ENCODE data around the gene TMA7B.
"Not testable (repeated sequence)": the region's sequence is repeated elsewhere in the genome, so short reads cannot be mapped to it uniquely, and the experiment has no call there.

TMA7B gene

GRCh38 chr22:39933741-39934140, 26.5 kb upstream of the TMA7B start:
- no peak for DNase-seq

- no peak for DNase-seq
Observed at GRCh38 chr22:39935116-39935515, 25.1 kb upstream of the TMA7B start.

GRCh38 chr22:39935612-39936011, 24.6 kb upstream of the TMA7B start:
- no peak for DNase-seq

GRCh38 chr22:39936523-39937145, 23.6 kb upstream of the TMA7B start:
- DNase-seq = no peak

GRCh38 chr22:39937906-39938305, 22.3 kb upstream of the TMA7B start:
- DNase-seq = no peak

- DNase-seq = no peak
Observed at GRCh38 chr22:39938509-39939111, 21.6 kb upstream of the TMA7B start.

GRCh38 chr22:39939830-39940229, 20.4 kb upstream of the TMA7B start:
- DNase-seq = no peak

- DNase-seq = no peak
Observed at GRCh38 chr22:39940757-39941305, 19.4 kb upstream of the TMA7B start.

- DNase-seq = no peak
Observed at GRCh38 chr22:39941601-39942000, 18.6 kb upstream of the TMA7B start.

- DNase-seq = no peak
Observed at GRCh38 chr22:39942439-39943230, 17.6 kb upstream of the TMA7B start.

GRCh38 chr22:39943337-39943736, 16.9 kb upstream of the TMA7B start:
- DNase-seq = no peak

- DNase-seq = no peak
Observed at GRCh38 chr22:39943953-39944872, 16.0 kb upstream of the TMA7B start.

GRCh38 chr22:39946126-39946502, 14.1 kb upstream of the TMA7B start:
- DNase-seq = no peak

- DNase-seq = no peak
Observed at GRCh38 chr22:39946503-39947219, 13.5 kb upstream of the TMA7B start.

GRCh38 chr22:39947220-39948216, 12.7 kb upstream of the TMA7B start:
- no peak for DNase-seq

- DNase-seq = no peak
Observed at GRCh38 chr22:39949964-39950737, 10.0 kb upstream of the TMA7B start.

- not testable (repeated sequence) for DNase-seq
Observed at GRCh38 chr22:39951603-39952293, 8.4 kb upstream of the TMA7B start.

GRCh38 chr22:39952347-39952746, 7.8 kb upstream of the TMA7B start:
- no peak for DNase-seq

GRCh38 chr22:39953101-39953500, 7.1 kb upstream of the TMA7B start:
- no peak for DNase-seq
